DOHH2 (cell line): ENCODE data around the gene GLDC.
A peak's percentile ranks its signal among the peaks of the same experiment; 100 is the strongest.

Source experiments
- H3F3A ChIP-seq: fragments of 200-600 bp; sonication (generic), shearing (Covaris generic); 2 replicates; pipeline ENCODE4 v1.6.0; 2016; ENCODE audit warnings: antibody characterized with exemption, mild to moderate bottlenecking; ENCODE audit not compliant: control insufficient read depth, insufficient read depth
- H3K27ac ChIP-seq: fragments of 200-600 bp; sonication (generic); 2 replicates; pipeline ENCODE4 v1.5.1; 2014; ENCODE audit warnings: low read depth, mild to moderate bottlenecking, low read length, moderate library complexity
- H3K27me3 ChIP-seq: fragments of 200-600 bp; sonication (generic); 2 replicates; pipeline ENCODE4 v1.6.1; 2014; ENCODE audit warnings: mild to moderate bottlenecking, low read length, mixed read lengths; ENCODE audit not compliant: control insufficient read depth
- H3K36me3 ChIP-seq: fragments of 200-600 bp; sonication (generic); 2 replicates; pipeline ENCODE4 v1.6.1; 2014; ENCODE audit warnings: mild to moderate bottlenecking, low read length, moderate library complexity, mixed read lengths; ENCODE audit not compliant: control insufficient read depth
- H3K4me1 ChIP-seq: fragments of 200-600 bp; sonication (generic); 2 replicates; pipeline ENCODE4 v1.6.1; 2014; ENCODE audit warnings: mild to moderate bottlenecking, low read length, mixed read lengths; ENCODE audit not compliant: control insufficient read depth
- H3K4me2 ChIP-seq: fragments of 200-600 bp; sonication (generic); 2 replicates; pipeline ENCODE4 v1.6.0; 2014; ENCODE audit warnings: mild to moderate bottlenecking, low read length, moderate library complexity
- H3K4me3 ChIP-seq: fragments of 200-600 bp; sonication (generic); 2 replicates; pipeline ENCODE4 v1.5.1; 2014; ENCODE audit warnings: mild to moderate bottlenecking, low read length, mixed read lengths
- H3K79me2 ChIP-seq: fragments of 200-600 bp; sonication (generic); 2 replicates; pipeline ENCODE4 v1.6.1; 2014; ENCODE audit warnings: mild to moderate bottlenecking, low read length, mixed read lengths; ENCODE audit not compliant: control insufficient read depth
- H3K9me2 ChIP-seq: fragments of 200-600 bp; sonication (generic); replicated peaks from 2 replicates; pipeline ENCODE4 v1.6.1; 2014; ENCODE audit warnings: mild to moderate bottlenecking, low read length, mixed read lengths; ENCODE audit not compliant: control insufficient read depth
- H3K9me3 ChIP-seq: fragments of 200-600 bp; sonication (generic); 2 replicates; pipeline ENCODE4 v1.6.1; 2014; ENCODE audit warnings: antibody characterized with exemption, low read length, mixed read lengths; ENCODE audit not compliant: control insufficient read depth, insufficient read depth
- H4K20me1 ChIP-seq: fragments of 200-600 bp; sonication (generic); 2 replicates; pipeline ENCODE4 v1.6.0; 2014; ENCODE audit warnings: low read depth, mild to moderate bottlenecking, antibody characterized with exemption, low read length, moderate library complexity; ENCODE audit not compliant: control insufficient read depth, insufficient read depth
- CTCF ChIP-seq: fragments of 200-600 bp; sonication (generic); IDR thresholded peaks from one replicate; pipeline ENCODE4 v1.5.1; 2014; ENCODE audit warnings: antibody characterized with exemption, mild to moderate bottlenecking, low read depth, low read length; ENCODE audit not compliant: poor library complexity, severe bottlenecking
- EZH2phosphoT487 ChIP-seq: fragments of 200-600 bp; sonication (generic); IDR thresholded peaks from 2 replicates; pipeline ENCODE4 v1.6.1; 2017; ENCODE audit warnings: borderline replicate concordance, mild to moderate bottlenecking, antibody characterized with exemption, low read length, moderate library complexity, mixed read lengths

Gene GLDC

DNA sequence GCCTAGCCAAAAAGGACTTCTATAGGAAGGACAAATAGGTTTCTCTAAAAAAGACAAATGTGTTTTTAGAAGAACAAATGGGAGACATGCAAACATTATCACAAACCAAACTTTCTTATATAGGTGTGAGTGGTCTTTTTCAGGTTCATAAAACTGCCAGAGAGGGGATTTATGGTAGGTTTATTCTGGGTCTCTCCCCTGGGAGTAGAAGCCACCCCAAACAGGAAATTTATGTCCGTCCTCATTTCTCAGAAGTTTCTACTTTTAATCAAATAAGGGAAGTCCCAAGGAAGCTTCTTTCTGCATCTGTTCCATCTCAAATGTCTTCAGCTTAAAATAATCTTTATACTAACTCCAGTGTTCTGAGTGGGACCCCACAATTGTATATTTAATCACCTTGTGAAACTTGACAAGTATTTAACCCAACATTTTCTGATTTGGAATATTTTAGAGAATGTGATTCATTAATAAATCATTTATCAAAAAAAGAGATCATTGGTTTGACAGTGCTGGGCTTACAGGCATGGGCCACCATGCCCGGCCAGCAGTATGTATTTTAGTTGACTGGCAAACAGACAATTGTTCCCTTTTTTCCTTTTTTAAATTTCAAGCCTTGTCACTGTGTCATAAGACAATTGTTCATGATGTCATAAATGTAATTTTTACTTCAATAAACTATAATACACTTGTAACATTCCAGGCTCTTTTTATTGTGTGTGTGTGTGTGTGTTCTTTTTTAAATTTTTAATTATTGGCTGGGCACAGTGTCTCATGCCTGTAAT is 44.6 kb upstream of the GLDC start:
- Histone ChIP-seq H3K36me3 (no peaks in the 10 kb centered on the region; the same call in 1 of the 2 replicates), H3K4me1 (peaks cover 76% of the 10 kb centered on the region), H3K79me2 (peaks cover 12% of the 10 kb centered on the region), H3K9me2 (no peaks in the 10 kb centered on the region), H3K4me2 (peak overlapping the region; percentile 83), H4K20me1 (no peaks in the 10 kb centered on the region), H3F3A (peaks cover 34% of the 10 kb centered on the region), H3K4me3 (peak overlapping the region; percentile 60), H3K27ac (peak overlapping the region; percentile 92), H3K27me3 (no peaks in the 10 kb centered on the region), H3K9me3 (no peaks in the 10 kb centered on the region)
- TF ChIP-seq EZH2phosphoT487 (no peak), CTCF (no peak)

GRCh38 chr9:6687180-6687579 is 41.7 kb upstream of the GLDC start:
- no peaks in the 10 kb centered on the region for H3K9me2 ChIP-seq
- H3F3A ChIP-seq: peaks cover 35% of the 10 kb centered on the region
- peaks cover 14% of the 10 kb centered on the region for H3K36me3 ChIP-seq
- H3K9me3 ChIP-seq: no peaks in the 10 kb centered on the region
- H3K4me1 ChIP-seq: peaks cover 73% of the 10 kb centered on the region
- no peak overlapping the region for H3K4me2 ChIP-seq
- H3K27ac ChIP-seq: no peak overlapping the region
- peaks cover 36% of the 10 kb centered on the region for H3K79me2 ChIP-seq
- no peaks in the 10 kb centered on the region for H4K20me1 ChIP-seq
- H3K27me3 ChIP-seq: no peaks in the 10 kb centered on the region
- H3K4me3 ChIP-seq: no peak overlapping the region
- TF ChIP-seq CTCF: no peak
- no peak for TF ChIP-seq EZH2phosphoT487

- Histone ChIP-seq H3K4me2 (peak overlapping the region; percentile 54), H3K9me3 (no peaks in the 10 kb centered on the region), H4K20me1 (no peaks in the 10 kb centered on the region), H3K27me3 (no peaks in the 10 kb centered on the region), H3F3A (peaks cover 38% of the 10 kb centered on the region), H3K4me1 (peaks cover 65% of the 10 kb centered on the region), H3K9me2 (no peaks in the 10 kb centered on the region), H3K79me2 (peaks cover 35% of the 10 kb centered on the region), H3K27ac (peak overlapping the region; percentile 41), H3K4me3 (no peak overlapping the region), H3K36me3 (peaks cover 18% of the 10 kb centered on the region)
- no peak for TF ChIP-seq EZH2phosphoT487
- TF ChIP-seq CTCF: no peak
Measured at GRCh38 chr9:6686396-6686795, 40.9 kb upstream of the GLDC start.
